PC-9 (cell line): ENCODE results near the gene ASXL1. TPM values are rescaled to one million over a fixed set of nuclear protein-coding genes. Genes with fewer than 3 reads are reported as not detected.

ENCODE experiments used
- BruUV-seq: library from RNA; stranded (reverse); fragments of 400-500 nt; replicated peaks from 2 replicates; lab custom pipeline; 2021; lab: Mats Ljungman, UMichigan
- CTCF ChIA-PET: fragments of 300-600 bp; sonication (Branson Sonifier 250); formaldehyde crosslinking; loops from one replicate; lab custom pipeline; 2022; ENCODE audit warnings: antibody characterized with exemption; lab: Charles Lee
- POLR2A ChIA-PET: fragments of 300-600 bp; sonication (Branson Sonifier 250); formaldehyde crosslinking; loops from one replicate; lab custom pipeline; 2022; ENCODE audit warnings: antibody characterized with exemption; ENCODE audit not compliant: unreplicated experiment; lab: Charles Lee
- DNase-seq, 2 experiments: peaks; one replicate each; pipeline versions ENCODE4 v3.0.0 to v3.0.0-alpha.2; 2015 to 2022; ENCODE audit warnings: mixed read lengths in 1 of 2
- H2AFZ ChIP-seq: fragments of 200-600 bp; sonication (generic); 2 replicates; pipeline ENCODE4 v1.8.1; 2017; ENCODE audit warnings: antibody characterized with exemption
- H3F3A ChIP-seq: fragments of 200-600 bp; sonication (generic); 2 replicates; pipeline ENCODE4 v1.8.1; 2017; ENCODE audit warnings: antibody characterized with exemption, mild to moderate bottlenecking, low read depth; ENCODE audit not compliant: insufficient read depth
- H3K27ac ChIP-seq: fragments of 200-600 bp; sonication (generic); 2 replicates; pipeline ENCODE4 v1.6.1; 2016; ENCODE audit warnings: mixed run types
- H3K27me3 ChIP-seq: fragments of 200-600 bp; sonication (generic); 2 replicates; pipeline ENCODE4 v1.6.1; 2016; ENCODE audit warnings: low read depth, mixed run types; ENCODE audit not compliant: insufficient read depth
- H3K36me3 ChIP-seq: fragments of 200-600 bp; sonication (generic); 2 replicates; pipeline ENCODE4 v1.6.1; 2016; ENCODE audit warnings: low read depth, mixed run types
- H3K4me1 ChIP-seq: fragments of 200-600 bp; sonication (generic); replicated peaks from 2 replicates; pipeline ENCODE4 v1.6.1; 2016; ENCODE audit warnings: mixed run types; ENCODE audit not compliant: insufficient read depth
- H3K4me2 ChIP-seq: fragments of 200-600 bp; sonication (generic); 2 replicates; pipeline ENCODE4 v1.6.1; 2017; ENCODE audit warnings: mixed run types
- H3K4me3 ChIP-seq: fragments of 200-600 bp; sonication (generic); 2 replicates; pipeline ENCODE4 v1.6.1; 2016; ENCODE audit warnings: mixed run types
- H3K79me2 ChIP-seq: fragments of 200-600 bp; sonication (generic); 2 replicates; pipeline ENCODE4 v1.6.1; 2017; ENCODE audit warnings: low read depth, mixed run types
- H3K9me2 ChIP-seq: fragments of 200-600 bp; sonication (generic); 2 replicates; pipeline ENCODE4 v1.8.1; 2017; ENCODE audit warnings: mild to moderate bottlenecking; ENCODE audit not compliant: insufficient read depth
- H3K9me3 ChIP-seq: fragments of 200-600 bp; sonication (generic); 2 replicates; pipeline ENCODE4 v1.8.1; 2016; ENCODE audit warnings: low read depth; ENCODE audit not compliant: insufficient read depth
- H4K20me1 ChIP-seq: fragments of 200-600 bp; sonication (generic); 2 replicates; pipeline ENCODE4 v1.8.1; 2017; ENCODE audit not compliant: insufficient read depth
- CTCF ChIP-seq: fragments of 200-600 bp; sonication (generic); conservative IDR thresholded peaks from 2 replicates; pipeline ENCODE4 v1.6.1; 2017; ENCODE audit warnings: mixed run types, antibody characterized with exemption, mild to moderate bottlenecking, moderate library complexity
- EZH2 ChIP-seq: fragments of 200-600 bp; sonication (generic); IDR thresholded peaks from 2 replicates; pipeline ENCODE4 v1.8.0; 2017; ENCODE audit warnings: antibody characterized with exemption, low read depth
- intact Hi-C: fragments of 100-400 bp; cut with micrococcal nuclease; formaldehyde crosslinking; loops from one replicate; pipeline ENCODE4 v1.10.0; 2022; ENCODE audit not compliant: unreplicated experiment
- total RNA-seq: library from RNA; stranded (reverse); gene quantifications from 2 replicates; pipeline ENCODE4 v1.2.3, GENCODE V29; 2021

The ASXL1 gene
- total RNA-seq, 1 experiment from 2014 or later: 123 TPM

- H2AFZ ChIP-seq: no peak overlapping the region
These were observed 124.0 kb downstream of the ASXL1 start for GRCh38 chr20:32482143-32482441.

GRCh38 chr20:32482442-32483261 is 124.5 kb downstream of the ASXL1 start:
- peak overlapping the region; percentile 71 for H3K4me3 ChIP-seq
- CTCF ChIA-PET: interaction anchor here (0.9 kb wide), 1 partner anchor 1627 kb away, joined by 6 read pairs; no protein-coding TSS in a partner anchor
- POLR2A ChIA-PET: interaction anchor here (0.6 kb wide), 1 partner anchor 264 kb away, joined by 21 read pairs; no protein-coding TSS in a partner anchor
- H4K20me1 ChIP-seq: peaks cover 26% of the 10 kb centered on the region
- H3K9me2 ChIP-seq: no peaks in the 10 kb centered on the region
- TF ChIP-seq CTCF: no peak
- peaks cover 41% of the 10 kb centered on the region for H3K79me2 ChIP-seq
- no peak overlapping the region for H3K27ac ChIP-seq
- H3K4me1 ChIP-seq: peaks cover 13% of the 10 kb centered on the region
- H3K4me2 ChIP-seq: peak overlapping the region; percentile 80
- no peaks in the 10 kb centered on the region for H3K36me3 ChIP-seq
- intact Hi-C loops: loop anchor here (1.0 to 10.0 kb wide), 3 partner anchors 7 to 648 kb away; no protein-coding TSS in a partner anchor
- H2AFZ ChIP-seq: no peak overlapping the region
- no peaks in the 10 kb centered on the region for H3K27me3 ChIP-seq
- no peaks in the 10 kb centered on the region for H3K9me3 ChIP-seq
- DNase-seq: peak in 1 of 2 experiments; percentile 34
- H3F3A ChIP-seq: peaks cover 24% of the 10 kb centered on the region; the same call in 1 of the 2 replicates
- no TSS peak for BruUV-seq

More at GRCh38 chr20:32482143-32482441, 124.0 kb downstream of the ASXL1 start:
- no peak for DNase-seq
- Histone ChIP-seq H3K4me3 (peak overlapping the region; percentile 71; the same call in 1 of the 2 replicates), H3K36me3 (no peaks in the 10 kb centered on the region), H3K79me2 (peaks cover 46% of the 10 kb centered on the region), H3K27ac (no peak overlapping the region), H3K4me2 (peak overlapping the region; percentile 80), H3K4me1 (peaks cover 16% of the 10 kb centered on the region), H3F3A (peaks cover 24% of the 10 kb centered on the region; the same call in 1 of the 2 replicates), H4K20me1 (peaks cover 26% of the 10 kb centered on the region), H3K27me3 (no peaks in the 10 kb centered on the region), H3K9me2 (no peaks in the 10 kb centered on the region), H3K9me3 (no peaks in the 10 kb centered on the region)
- no TSS peak for BruUV-seq
- POLR2A ChIA-PET: no interaction called here
- intact Hi-C loops: loop anchor here (2.0 to 10.0 kb wide), 2 partner anchors 149 to 647 kb away; no protein-coding TSS in a partner anchor
- no peak for TF ChIP-seq CTCF
- no peak for TF ChIP-seq EZH2
- CTCF ChIA-PET: no interaction called here

GRCh38 chr20:32483351-32484224 is 125.5 kb downstream of the ASXL1 start:
- no TSS peak for BruUV-seq
- H3K4me1 ChIP-seq: peaks cover 13% of the 10 kb centered on the region
- no peaks in the 10 kb centered on the region for H3K9me3 ChIP-seq
- peak overlapping the region; percentile 79 for H2AFZ ChIP-seq
- ChIA-PET POLR2A (interaction anchor here (0.5 to 0.6 kb wide), 3 partner anchors 98 to 920 kb away, joined by 9 to 28 read pairs (median 21); no protein-coding TSS in a partner anchor), CTCF (interaction anchor here (0.9 to 1.6 kb wide), 2 partner anchors 8 to 1626 kb away, joined by 6 to 9 read pairs; no protein-coding TSS in a partner anchor)
- no peaks in the 10 kb centered on the region for H3K9me2 ChIP-seq
- intact Hi-C loops: loop anchor here (1.0 to 10.0 kb wide), 4 partner anchors 8 to 649 kb away; partner anchors contain the start of gene ASXL1
- H3K4me2 ChIP-seq: peak overlapping the region; percentile 98
- H3K27me3 ChIP-seq: no peaks in the 10 kb centered on the region
- peaks cover 24% of the 10 kb centered on the region; the same call in 1 of the 2 replicates for H3F3A ChIP-seq
- peak overlapping the region; percentile 82 for H3K4me3 ChIP-seq
- peak; percentile 66 to 86 for DNase-seq
- peaks cover 33% of the 10 kb centered on the region for H3K79me2 ChIP-seq
- peak overlapping the region; percentile 41; the same call in 1 of the 2 replicates for H3K27ac ChIP-seq
- no peaks in the 10 kb centered on the region for H3K36me3 ChIP-seq
- no peak for TF ChIP-seq EZH2
- 0 out of 2 replicates have a peak, but pooled peaks have one; percentile 16 for TF ChIP-seq CTCF
- H4K20me1 ChIP-seq: peaks cover 25% of the 10 kb centered on the region
